Endothelial cell of umbilical vein (primary cell): ENCODE measurements around the gene EHMT1.

ENCODE experiments used
- CTCF ChIP-seq, 2 donors: IDR thresholded peaks; 1 replicate in 1 of 2; 2 replicates in 1 of 2; pipeline ENCODE4 v1.5.1; 2011; ENCODE audit warnings: low read length in 2 of 2, mild to moderate bottlenecking in 2 of 2, moderate library complexity in 2 of 2, control low read depth in 1 of 2, inconsistent platforms in 1 of 2, low read depth in 1 of 2; ENCODE audit not compliant: insufficient read depth in 1 of 2; ENCODE audit errors: extremely low read depth in 1 of 2
- EZH2 ChIP-seq: IDR thresholded peaks from 2 replicates; pipeline ENCODE4 v1.6.1; 2012; ENCODE audit warnings: borderline replicate concordance, low read depth, mild to moderate bottlenecking, moderate library complexity, low read length, inconsistent platforms; ENCODE audit not compliant: severe bottlenecking
- MAX ChIP-seq: IDR thresholded peaks from 2 replicates; pipeline ENCODE4 v1.6.1; 2011; ENCODE audit not compliant: insufficient read depth, insufficient read length
- POLR2A ChIP-seq: IDR thresholded peaks from 2 replicates; pipeline ENCODE4 v1.6.1; 2012; ENCODE audit warnings: low read depth, mild to moderate bottlenecking, control low read depth, low read length
- POLR2AphosphoS5 ChIP-seq: IDR thresholded peaks from 2 replicates; pipeline ENCODE4 v1.6.1; 2012; ENCODE audit warnings: low read depth, mild to moderate bottlenecking, control low read depth, low read length, moderate library complexity; ENCODE audit not compliant: insufficient read depth

GRCh38 chr9:137785704-137786161, 166.9 kb downstream of the EHMT1 start:
- TF ChIP-seq CTCF (IDR thresholded peaks at IDR 0.05; ENCODE audit: extremely low read depth in 1 of 2, insufficient read depth in 1 of 2, low read depth in 1 of 2, low read length in 2 of 2) (no peak), POLR2A (no peak), POLR2AphosphoS5 (no peak), MAX (no peak), EZH2 (no peak)
